GM12878 (cell line): ENCODE data around the gene RBMS1. TPM values are rescaled to one million over a fixed set of nuclear protein-coding genes. Genes with fewer than 3 reads are reported as not detected.
A peak's percentile ranks its signal among the peaks of the same experiment; 100 is the strongest.

Source experiments
- ATAC-seq: fragments of 200-7000 bp; cut with Tn5 transposase; 3 replicates; pipeline ENCODE4 v1.9.1; 2020; ENCODE audit warnings: mild to moderate bottlenecking, moderate library complexity
- BruUV-seq: library from RNA; stranded (reverse); fragments of 400-500 nt; replicated peaks from 2 replicates; lab custom pipeline; 2021; lab: Mats Ljungman, UMichigan
- CTCF ChIA-PET: fragments of 300-600 bp; sonication (Branson Sonifier 250); formaldehyde crosslinking; extraction: SDS; loops from one replicate; lab custom pipeline; 2021; ENCODE audit warnings: inconsistent platforms; lab: Yijun Ruan, JAX
- POLR2A ChIA-PET: fragments of 350-600 bp; formaldehyde crosslinking; extraction: SDS; loops from one replicate; lab custom pipeline; 2021; ENCODE audit warnings: inconsistent platforms; lab: Charles Lee
- RAD21 ChIA-PET: fragments of 300-600 bp; sonication (Branson Sonifier 250); formaldehyde crosslinking; loops from one replicate; lab custom pipeline; 2023; ENCODE audit warnings: antibody characterized with exemption; ENCODE audit not compliant: unreplicated experiment; lab: Charles Lee
- SMC1A ChIA-PET: fragments of 300-600 bp; sonication (Branson Sonifier 250); formaldehyde crosslinking; loops from one replicate; lab custom pipeline; 2023; ENCODE audit not compliant: unreplicated experiment, uncharacterized antibody; lab: Charles Lee
- DNase-seq: peaks from one replicate; pipeline ENCODE4 v3.0.0-alpha.2; 2011; ENCODE audit warnings: low read depth, low spot score
- FAIRE-seq: peaks from 3 replicates; lab custom pipeline; 2011; peaks lifted over from hg19 to GRCh38; lab: Jason Lieb, UNC
- H2AFZ ChIP-seq: 2 replicates; pipeline ENCODE4 v1.6.0; 2011; ENCODE audit warnings: low read depth, low read length, control low read depth; ENCODE audit not compliant: control insufficient read depth
- H3K27ac ChIP-seq: 2 replicates; pipeline ENCODE4 v1.5.1; 2011; ENCODE audit warnings: control low read depth; ENCODE audit not compliant: control insufficient read depth, insufficient read depth
- H3K27me3 ChIP-seq, 2 experiments: replicated peaks in 1 of 2; 2 replicates each; pipeline versions ENCODE4 v1.6.0 to v1.6.1; 2011; ENCODE audit warnings: low read length in 1 of 2; ENCODE audit not compliant: control insufficient read depth in 2 of 2, insufficient read depth in 2 of 2
- H3K36me3 ChIP-seq, 2 experiments: 2 replicates each; pipeline ENCODE4 v1.5.1; 2011; ENCODE audit warnings: low read length in 1 of 2; ENCODE audit not compliant: control insufficient read depth in 2 of 2, insufficient read depth in 2 of 2
- H3K4me1 ChIP-seq: 2 replicates; pipeline ENCODE4 v1.6.1; 2011; ENCODE audit warnings: mild to moderate bottlenecking, low read length, moderate library complexity, mixed read lengths; ENCODE audit not compliant: control insufficient read depth, insufficient read depth
- H3K4me2 ChIP-seq: 2 replicates; pipeline ENCODE4 v1.6.0; 2011; ENCODE audit warnings: control low read depth; ENCODE audit not compliant: control insufficient read depth, insufficient read depth
- H3K4me3 ChIP-seq: fragments of 200-600 bp; sonication (generic); 2 replicates; pipeline ENCODE4 v1.5.1; 2016
- H3K79me2 ChIP-seq: 2 replicates; pipeline ENCODE4 v1.6.0; 2011; ENCODE audit warnings: low read length; ENCODE audit not compliant: control insufficient read depth, insufficient read depth
- H3K9ac ChIP-seq: 2 replicates; pipeline ENCODE4 v1.8.0; 2011; ENCODE audit warnings: low read length, control low read depth, mixed read lengths; ENCODE audit not compliant: control insufficient read depth, insufficient read depth
- H3K9me3 ChIP-seq: replicated peaks from 3 replicates; pipeline ENCODE4 v1.5.1; 2011; ENCODE audit warnings: mild to moderate bottlenecking, low read length; ENCODE audit not compliant: control insufficient read depth, insufficient read depth
- H4K20me1 ChIP-seq: 2 replicates; pipeline ENCODE4 v1.6.0; 2011; ENCODE audit not compliant: control insufficient read depth, insufficient read depth
- ASH2L ChIP-seq: fragments of 300-600, 200-600 bp; sonication (generic); IDR thresholded peaks from 2 replicates; pipeline ENCODE4 v1.6.1; 2017; ENCODE audit warnings: low read depth, mild to moderate bottlenecking, borderline replicate concordance
- CHD4 ChIP-seq: fragments of 200-600 bp; sonication (generic); IDR thresholded peaks from 2 replicates; pipeline ENCODE4 v1.6.1; 2016; ENCODE audit warnings: mild to moderate bottlenecking
- RAD21 ChIP-seq: IDR thresholded peaks from 2 replicates; pipeline ENCODE4 v1.6.1; 2011; ENCODE audit warnings: mild to moderate bottlenecking, low read depth, low read length, moderate library complexity; ENCODE audit not compliant: insufficient read depth
- RUNX3 ChIP-seq: IDR thresholded peaks from 2 replicates; pipeline ENCODE4 v1.6.1; 2012; ENCODE audit warnings: low read length, inconsistent platforms
- SMC3 ChIP-seq: IDR thresholded peaks from 2 replicates; pipeline ENCODE4 v1.6.1; 2011; ENCODE audit warnings: low read length, improper control_type of control experiment, borderline replicate concordance
- TCF7 ChIP-seq: IDR thresholded peaks from 2 replicates; pipeline ENCODE4 v1.6.1; 2014; ENCODE audit warnings: antibody characterized with exemption, borderline replicate concordance
- YY1 ChIP-seq: IDR thresholded peaks from 2 replicates; pipeline ENCODE4 v1.6.1; 2011; ENCODE audit warnings: low read depth, mild to moderate bottlenecking, low read length
- WGBS: methylation state at CpG from one replicate; pipeline ENCODE4 v1.1.6; 2016; ENCODE audit warnings: low lambda C conversion rate; ENCODE audit not compliant: insufficient replicate concordance, insufficient coverage; ENCODE audit errors: missing lambda C conversion rate; 5-methylcytosine and 5-hydroxymethylcytosine counted together
- in situ Hi-C: fragments of 300-500 bp; cut with MboI; formaldehyde crosslinking; loops from 9 replicates; pipeline ENCODE4 v1.14.3; 2018; ENCODE audit warnings: mixed read lengths
- intact Hi-C: fragments of 100-400 bp; cut with micrococcal nuclease; formaldehyde crosslinking; loops from one replicate; pipeline ENCODE4 v1.14.2; 2022; ENCODE audit not compliant: unreplicated experiment
- polyA plus RNA-seq, 11 experiments: library from polyadenylated mRNA; depleted of rRNA in 4 of 11; unstranded in 6 of 11; stranded (reverse) in 5 of 11; fragments of >200 nt; fragmentation: Nextera tagmentation in 4 of 11; fragmentation: Illumina TruSeq in 1 of 11; extraction: Ambion mirVana in 4 of 11; extraction: Trizol in 1 of 11; gene quantifications; 1 replicate in 1 of 11; 2 replicates in 10 of 11; pipeline versions ENCODE4 v1.2.1 to v1.2.3, GENCODE V29; 2011 to 2016; ENCODE audit warnings: inconsistent platforms in 2 of 11, missing spikeins in 2 of 11, low read depth in 1 of 11
- total RNA-seq, 4 experiments: library from RNA; depleted of rRNA in 3 of 4; stranded (reverse); fragments of >200 nt in 3 of 4; fragmentation: Illumina TruSeq in 1 of 4; extraction: Trizol in 1 of 4; gene quantifications; 2 replicates each; pipeline versions ENCODE4 v1.2.1 to v1.2.3, GENCODE V29; 2013 to 2021
- TF ChIP-seq, protein P1 (sequence below): fragments of 450-650 bp; IDR thresholded peaks from 2 replicates; pipeline ENCODE4 v1.6.1; 2014; ENCODE audit warnings: mild to moderate bottlenecking
- TF ChIP-seq, protein P2 (sequence below), 3 experiments: IDR thresholded peaks in 2 of 3; conservative IDR thresholded peaks in 1 of 3; 2 replicates each; pipeline ENCODE4 v1.5.1; 2011; ENCODE audit warnings: low read depth in 3 of 3, low read length in 3 of 3, mild to moderate bottlenecking in 3 of 3, control low read depth in 2 of 3, moderate library complexity in 2 of 3, inconsistent platforms in 1 of 3, mixed read lengths in 1 of 3; ENCODE audit not compliant: control insufficient read depth in 2 of 3, insufficient read depth in 1 of 3; ENCODE audit errors: extremely low read depth in 1 of 3

The RBMS1 gene
- total and polyA plus RNA-seq, 10 of the 15 experiments (the other 5 are each of a cell fraction or from before 2014, with no cell fraction given): 0.04 to 0.31 (median 0.17) TPM; not detected in 1

DNA sequence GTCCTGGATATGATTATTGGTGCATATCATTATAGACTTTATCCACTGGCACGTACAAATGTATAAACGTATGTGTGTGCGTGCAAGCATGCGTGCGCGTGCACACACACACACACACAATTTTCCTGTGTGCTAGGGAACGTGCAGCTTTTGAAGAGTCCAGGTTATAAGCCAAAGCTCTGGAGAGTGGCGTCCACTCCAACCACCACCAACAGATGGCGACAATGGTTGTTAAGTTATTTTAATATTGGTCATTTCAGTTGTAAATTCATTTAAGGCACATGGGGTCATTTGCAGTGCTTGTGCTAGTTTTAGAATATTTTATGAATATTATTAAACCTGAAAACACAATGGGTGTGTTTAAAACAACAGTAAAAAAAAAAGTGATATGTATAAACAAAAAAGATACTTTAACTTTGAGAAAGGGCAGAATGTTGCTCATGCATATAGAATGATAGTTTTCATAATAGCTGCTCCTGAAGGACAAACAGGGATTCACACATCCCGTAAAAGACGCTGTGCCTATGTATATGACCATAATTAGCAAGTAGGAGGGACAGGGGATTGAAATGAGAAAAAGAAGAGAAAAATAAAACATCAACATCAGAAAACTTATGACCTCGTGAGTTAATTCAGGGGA lies 169.3 kb downstream of the RBMS1 start:
- no peaks in the 10 kb centered on the region for H3K36me3 ChIP-seq
- no TSS peak for BruUV-seq
- ATAC-seq (peak; percentile 82), FAIRE-seq (no peak), DNase-seq (no peak)
- no peak overlapping the region for H3K4me2 ChIP-seq
- CTCF ChIA-PET: interaction anchor here (0.6 to 6.0 kb wide), 28 partner anchors 10 to 952 kb away, joined by 3 to 100 read pairs (median 4); no protein-coding TSS in a partner anchor
- no peak overlapping the region for H3K27ac ChIP-seq
- in situ Hi-C loops (no loop called here), intact Hi-C loops (loop anchor here (2.0 to 5.0 kb wide), 3 partner anchors 212 to 738 kb away; no protein-coding TSS in a partner anchor)
- no peak overlapping the region for H3K9ac ChIP-seq
- RAD21 ChIA-PET: interaction anchor here (0.7 to 3.4 kb wide), 9 partner anchors 10 to 949 kb away, joined by 3 to 19 read pairs (median 4); no protein-coding TSS in a partner anchor
- POLR2A ChIA-PET: interaction anchor here (0.6 kb wide), 1 partner anchor 469 kb away, joined by 3 read pairs; no protein-coding TSS in a partner anchor
- no peaks in the 10 kb centered on the region; a peak in 1 of 4 replicates for H3K27me3 ChIP-seq
- no peaks in the 10 kb centered on the region for H3K79me2 ChIP-seq
- TF ChIP-seq, protein P1, sequence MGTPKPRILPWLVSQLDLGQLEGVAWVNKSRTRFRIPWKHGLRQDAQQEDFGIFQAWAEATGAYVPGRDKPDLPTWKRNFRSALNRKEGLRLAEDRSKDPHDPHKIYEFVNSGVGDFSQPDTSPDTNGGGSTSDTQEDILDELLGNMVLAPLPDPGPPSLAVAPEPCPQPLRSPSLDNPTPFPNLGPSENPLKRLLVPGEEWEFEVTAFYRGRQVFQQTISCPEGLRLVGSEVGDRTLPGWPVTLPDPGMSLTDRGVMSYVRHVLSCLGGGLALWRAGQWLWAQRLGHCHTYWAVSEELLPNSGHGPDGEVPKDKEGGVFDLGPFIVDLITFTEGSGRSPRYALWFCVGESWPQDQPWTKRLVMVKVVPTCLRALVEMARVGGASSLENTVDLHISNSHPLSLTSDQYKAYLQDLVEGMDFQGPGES: no peak
- TF ChIP-seq, protein P2, sequence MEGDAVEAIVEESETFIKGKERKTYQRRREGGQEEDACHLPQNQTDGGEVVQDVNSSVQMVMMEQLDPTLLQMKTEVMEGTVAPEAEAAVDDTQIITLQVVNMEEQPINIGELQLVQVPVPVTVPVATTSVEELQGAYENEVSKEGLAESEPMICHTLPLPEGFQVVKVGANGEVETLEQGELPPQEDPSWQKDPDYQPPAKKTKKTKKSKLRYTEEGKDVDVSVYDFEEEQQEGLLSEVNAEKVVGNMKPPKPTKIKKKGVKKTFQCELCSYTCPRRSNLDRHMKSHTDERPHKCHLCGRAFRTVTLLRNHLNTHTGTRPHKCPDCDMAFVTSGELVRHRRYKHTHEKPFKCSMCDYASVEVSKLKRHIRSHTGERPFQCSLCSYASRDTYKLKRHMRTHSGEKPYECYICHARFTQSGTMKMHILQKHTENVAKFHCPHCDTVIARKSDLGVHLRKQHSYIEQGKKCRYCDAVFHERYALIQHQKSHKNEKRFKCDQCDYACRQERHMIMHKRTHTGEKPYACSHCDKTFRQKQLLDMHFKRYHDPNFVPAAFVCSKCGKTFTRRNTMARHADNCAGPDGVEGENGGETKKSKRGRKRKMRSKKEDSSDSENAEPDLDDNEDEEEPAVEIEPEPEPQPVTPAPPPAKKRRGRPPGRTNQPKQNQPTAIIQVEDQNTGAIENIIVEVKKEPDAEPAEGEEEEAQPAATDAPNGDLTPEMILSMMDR (IDR thresholded peaks at IDR 0.05 in 2 of 3, conservative IDR thresholded peaks at IDR 0.05 in 1 of 3; ENCODE audit: control insufficient read depth in 2 of 3, extremely low read depth in 1 of 3, insufficient read depth in 1 of 3, low read depth in 3 of 3, low read length in 3 of 3): peak; percentile 60 to 72 (median 63)
- TF ChIP-seq CHD4: no peak
- no peak for TF ChIP-seq TCF7
- TF ChIP-seq SMC3: peak; percentile 64; the same call in 1 of the 2 replicates
- no peak for TF ChIP-seq ASH2L
- peak; percentile 64 for TF ChIP-seq RAD21
- TF ChIP-seq YY1: 0 out of 2 replicates have a peak, but pooled peaks have one; percentile 14
- TF ChIP-seq RUNX3: 0 out of 2 replicates have a peak, but pooled peaks have one; percentile 10
- H2AFZ ChIP-seq: no peak overlapping the region
- H3K4me1 ChIP-seq: no peaks in the 10 kb centered on the region
- no peaks in the 10 kb centered on the region for H3K9me3 ChIP-seq
- SMC1A ChIA-PET: interaction anchor here (0.6 to 5.2 kb wide), 19 partner anchors 10 to 739 kb away, joined by 3 to 50 read pairs (median 3); no protein-coding TSS in a partner anchor
- H4K20me1 ChIP-seq: no peaks in the 10 kb centered on the region
- 13% methylated on average over 12 of the region's 12 CpGs for whole genome bisulfite sequencing
- no peak overlapping the region for H3K4me3 ChIP-seq
